GM21786 (cell line): ENCODE results near the gene HPSE.

ENCODE experiments used
- ATAC-seq: cut with Tn5 transposase; IDR thresholded peaks from one replicate; pipeline ENCODE4 v1.9.1; 2021; ENCODE audit not compliant: unreplicated experiment

HPSE gene

DNA sequence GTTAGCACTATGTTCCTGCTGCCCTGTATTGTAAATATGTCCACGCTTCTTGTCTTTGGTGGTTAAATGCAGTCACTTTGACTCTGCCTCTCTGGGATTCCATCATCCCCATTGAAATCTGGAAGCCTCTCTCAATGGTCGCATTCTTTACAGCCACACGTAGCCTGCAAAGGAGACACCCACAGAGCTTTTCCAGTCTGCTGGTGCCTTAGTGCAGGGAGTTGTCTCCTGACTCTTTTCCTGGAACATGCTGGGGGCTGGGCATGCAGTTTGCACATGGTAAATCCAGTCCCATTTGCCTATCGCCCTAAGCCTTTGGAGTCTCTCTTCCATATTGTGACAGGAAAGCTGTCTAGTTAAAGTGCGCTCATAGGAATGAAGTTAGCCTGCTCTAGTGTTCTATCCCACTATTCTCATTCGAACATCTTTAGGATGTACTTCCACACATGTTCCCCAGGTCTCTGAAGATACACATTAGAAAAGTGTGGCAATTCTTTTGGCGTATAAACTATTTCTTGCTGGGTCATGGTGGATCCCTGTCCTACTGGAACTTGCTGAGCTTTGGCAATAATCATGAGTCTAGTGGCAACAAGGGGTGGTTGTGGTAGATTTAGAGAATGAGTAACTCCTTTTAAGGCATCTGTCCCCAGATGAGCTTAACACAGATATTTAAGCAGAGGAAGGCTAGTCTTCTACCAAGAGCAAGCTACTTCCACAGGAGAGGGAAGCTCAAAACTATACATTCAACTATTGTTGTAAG is 83.8 kb downstream of the HPSE start:
- ATAC-seq = no peak

DNA sequence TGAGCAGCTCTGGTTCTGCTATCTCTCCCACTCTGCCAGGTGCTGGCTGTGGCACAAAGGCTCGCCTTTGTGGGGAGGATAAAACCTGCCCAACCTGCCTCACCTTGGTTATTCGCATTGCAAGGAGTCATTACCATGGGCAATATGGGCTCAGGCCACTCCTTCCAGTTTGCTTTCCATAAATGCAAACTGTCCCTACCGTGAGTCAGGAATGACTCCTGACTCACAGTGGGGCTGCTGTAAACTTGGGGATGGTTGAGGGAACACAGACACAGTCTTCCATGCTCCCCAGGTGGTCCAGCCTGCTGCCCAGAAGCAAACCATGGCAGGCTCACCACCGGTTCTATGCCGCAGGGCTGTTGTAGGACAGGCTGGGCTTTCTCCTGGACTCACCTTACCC is 86.2 kb downstream of the HPSE start:
- no peak for ATAC-seq

DNA sequence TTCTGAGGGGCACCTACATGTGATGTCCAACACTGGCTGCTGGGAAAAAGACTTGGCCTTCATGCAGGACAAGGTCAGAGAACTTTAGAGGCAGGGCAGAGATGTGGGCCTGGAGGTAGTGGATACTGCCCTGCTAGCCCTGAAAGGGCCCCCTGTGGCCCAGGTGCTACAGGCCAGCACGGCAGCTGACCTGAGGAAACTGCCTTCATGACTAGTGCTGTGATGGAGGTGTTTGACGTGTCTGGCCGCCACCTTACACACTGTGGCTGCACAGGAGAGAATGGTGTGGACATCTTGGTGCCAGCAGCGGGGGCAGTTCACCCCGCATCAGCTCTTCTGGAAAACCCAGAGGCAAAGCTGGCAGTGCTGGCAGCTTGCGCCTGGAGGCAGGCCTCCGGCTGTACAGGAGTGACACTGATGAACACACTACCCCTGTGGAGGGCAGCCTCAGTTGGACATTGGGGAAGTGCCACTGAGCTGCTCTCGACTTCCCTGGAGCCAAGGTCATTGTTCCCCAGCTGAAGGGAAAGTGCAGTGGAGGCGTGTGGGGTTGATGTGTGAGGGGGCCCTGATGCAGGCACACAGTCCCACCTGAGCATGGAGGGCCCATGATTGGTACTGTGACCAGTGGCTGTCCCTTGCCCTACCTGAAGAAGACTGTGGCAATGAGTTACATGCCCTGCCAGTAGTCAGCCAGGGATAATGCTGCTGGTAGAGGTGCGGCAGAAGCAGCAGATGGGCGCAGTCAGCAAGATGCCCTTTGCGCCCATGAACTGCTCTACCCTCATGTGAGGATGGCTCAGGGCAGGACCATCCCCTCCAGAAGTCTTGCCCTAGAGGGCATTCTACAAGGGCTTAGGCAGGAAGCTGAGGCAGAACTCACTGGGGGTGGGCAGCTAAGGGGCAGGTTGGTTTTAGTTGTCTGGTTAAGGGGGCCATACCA is 87.0 kb downstream of the HPSE start:
- no peak for ATAC-seq
